Left hindlimb (tissue), 1 donor: ENCODE results near the gene SIM2.

Experiments used
- DNase-seq: peaks from one replicate; pipeline ENCODE4 v3.0.0-alpha.2; 2018

The SIM2 gene

GRCh38 chr21:36769051-36769839, 70.3 kb downstream of the SIM2 start:
- DNase-seq = peak; percentile 61

GRCh38 chr21:36773117-36773516, 74.2 kb downstream of the SIM2 start:
- DNase-seq = peak; percentile 73

GRCh38 chr21:36773995-36774394, 75.1 kb downstream of the SIM2 start:
- no peak for DNase-seq

- no peak for DNase-seq
Measured at GRCh38 chr21:36776981-36777617, 78.2 kb downstream of the SIM2 start.

- no peak for DNase-seq
Measured at GRCh38 chr21:36780861-36781260, 81.9 kb downstream of the SIM2 start.

- no peak for DNase-seq
Measured at GRCh38 chr21:36783612-36784374, 84.9 kb downstream of the SIM2 start.

- DNase-seq = peak; percentile 68
Measured at GRCh38 chr21:36784947-36785346, 86.0 kb downstream of the SIM2 start.

- DNase-seq = no peak
Measured at GRCh38 chr21:36785615-36786014, 86.7 kb downstream of the SIM2 start.

- DNase-seq = no peak
Measured at GRCh38 chr21:36786186-36786585, 87.3 kb downstream of the SIM2 start.

- no peak for DNase-seq
Measured at GRCh38 chr21:36788120-36788638, 89.3 kb downstream of the SIM2 start.

GRCh38 chr21:36790616-36791015, 91.7 kb downstream of the SIM2 start:
- no peak for DNase-seq

- DNase-seq = peak; percentile 76
Measured at GRCh38 chr21:36791180-36791579, 92.3 kb downstream of the SIM2 start.

- no peak for DNase-seq
Measured at GRCh38 chr21:36791695-36792470, 93.0 kb downstream of the SIM2 start.

GRCh38 chr21:36792505-36792967, 93.6 kb downstream of the SIM2 start:
- DNase-seq = no peak

- DNase-seq = no peak
Measured at GRCh38 chr21:36796070-36796469, 97.2 kb downstream of the SIM2 start.

- no peak for DNase-seq
Measured at GRCh38 chr21:36798491-36798890, 99.6 kb downstream of the SIM2 start.
